Effector memory CD4-positive, alpha-beta T cell (primary cell): Measurements from ENCODE around the gene TRAPPC6A.
"Not testable (repeated sequence)": the region's sequence is repeated elsewhere in the genome, so short reads cannot be mapped to it uniquely, and the experiment has no call there.

Source experiments
- DNase-seq, 3 donors: peaks; one replicate each; pipeline ENCODE4 v3.0.0-alpha.2; 2020
- H3K27ac ChIP-seq: 2 replicates; pipeline ENCODE4 v1.7.0; 2013; ENCODE audit warnings: mild to moderate bottlenecking, low read length, moderate library complexity; ENCODE audit not compliant: insufficient read depth, poor library complexity, severe bottlenecking
- H3K27me3 ChIP-seq: replicated peaks from 2 replicates; pipeline ENCODE4 v1.7.0; 2013; ENCODE audit warnings: mild to moderate bottlenecking, low read length; ENCODE audit not compliant: insufficient read depth, control insufficient read depth, poor library complexity, severe bottlenecking
- H3K36me3 ChIP-seq: 2 replicates; pipeline ENCODE4 v1.7.0; 2013; ENCODE audit warnings: mild to moderate bottlenecking, low read length, moderate library complexity; ENCODE audit not compliant: control insufficient read depth, insufficient read depth
- H3K4me1 ChIP-seq: 2 replicates; pipeline ENCODE4 v1.7.0; 2013; ENCODE audit warnings: low read length, mild to moderate bottlenecking; ENCODE audit not compliant: control insufficient read depth, insufficient read depth, poor library complexity, severe bottlenecking
- H3K4me3 ChIP-seq: 2 replicates; pipeline ENCODE4 v1.7.0; 2013; ENCODE audit warnings: low read length, low read depth, mild to moderate bottlenecking; ENCODE audit not compliant: insufficient read depth, poor library complexity, severe bottlenecking
- H3K9me3 ChIP-seq: 2 replicates; pipeline ENCODE4 v1.7.0; 2013; ENCODE audit warnings: mild to moderate bottlenecking, low read length, moderate library complexity; ENCODE audit not compliant: control insufficient read depth

Gene TRAPPC6A

DNA sequence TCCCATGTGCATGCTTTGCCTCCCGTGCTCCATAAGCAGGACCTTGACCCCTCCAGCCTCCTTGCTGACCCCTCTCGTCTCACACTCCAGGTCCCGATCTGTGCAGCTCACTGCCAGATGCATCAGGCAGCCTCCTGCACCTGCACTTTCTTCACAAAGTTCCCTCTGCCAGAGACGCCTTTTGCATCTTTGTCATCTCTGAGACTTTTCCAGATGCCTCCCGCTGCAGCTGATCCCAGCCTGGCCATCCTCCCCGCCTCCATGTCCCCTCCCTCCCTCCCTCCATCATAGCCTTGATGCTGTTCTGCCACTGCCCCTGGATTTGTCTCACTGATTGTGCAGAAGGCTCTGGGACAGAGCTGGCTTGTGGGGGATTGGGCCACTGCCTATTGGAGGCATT is 55.2 kb downstream of the TRAPPC6A start:
- H3K27me3 ChIP-seq, result no peaks in the 10 kb centered on the region
- H3K4me1 ChIP-seq, result peaks cover 4% of the 10 kb centered on the region
- H3K4me3 ChIP-seq, result no peak overlapping the region
- H3K9me3 ChIP-seq, result no peaks in the 10 kb centered on the region
- H3K27ac ChIP-seq, result no peak overlapping the region
- DNase-seq, result no peak
- no peaks in the 10 kb centered on the region for H3K36me3 ChIP-seq

- H3K4me3 ChIP-seq, result no peak overlapping the region
- H3K9me3 ChIP-seq, result no peaks in the 10 kb centered on the region
- H3K27me3 ChIP-seq, result no peaks in the 10 kb centered on the region
- H3K36me3 ChIP-seq, result no peaks in the 10 kb centered on the region
- DNase-seq, result no peak
- no peak overlapping the region for H3K27ac ChIP-seq
- peaks cover 12% of the 10 kb centered on the region for H3K4me1 ChIP-seq
Observed at GRCh38 chr19:45121827-45122345, 56.2 kb downstream of the TRAPPC6A start.

GRCh38 chr19:45119582-45119981 is 58.5 kb downstream of the TRAPPC6A start:
- H3K36me3 ChIP-seq, result no peaks in the 10 kb centered on the region
- H3K27ac ChIP-seq, result no peak overlapping the region
- H3K9me3 ChIP-seq, result no peaks in the 10 kb centered on the region
- H3K4me3 ChIP-seq, result no peak overlapping the region
- H3K27me3 ChIP-seq, result no peaks in the 10 kb centered on the region
- peaks cover 16% of the 10 kb centered on the region for H3K4me1 ChIP-seq
- DNase-seq, result no peak

GRCh38 chr19:45118591-45119355 is 59.3 kb downstream of the TRAPPC6A start:
- not testable (repeated sequence) for DNase-seq, H3K27ac ChIP-seq, H3K27me3 ChIP-seq, H3K4me3 ChIP-seq, H3K9me3 ChIP-seq, H3K36me3 ChIP-seq
- H3K4me1 ChIP-seq, result peaks cover 16% of the 10 kb centered on the region

GRCh38 chr19:45118106-45118505 is 59.9 kb downstream of the TRAPPC6A start:
- Histone ChIP-seq H3K4me3 (no peak overlapping the region), H3K4me1 (peaks cover 16% of the 10 kb centered on the region), H3K27me3 (no peaks in the 10 kb centered on the region), H3K9me3 (no peaks in the 10 kb centered on the region), H3K36me3 (no peaks in the 10 kb centered on the region), H3K27ac (no peak overlapping the region)
- DNase-seq, result no peak

DNA sequence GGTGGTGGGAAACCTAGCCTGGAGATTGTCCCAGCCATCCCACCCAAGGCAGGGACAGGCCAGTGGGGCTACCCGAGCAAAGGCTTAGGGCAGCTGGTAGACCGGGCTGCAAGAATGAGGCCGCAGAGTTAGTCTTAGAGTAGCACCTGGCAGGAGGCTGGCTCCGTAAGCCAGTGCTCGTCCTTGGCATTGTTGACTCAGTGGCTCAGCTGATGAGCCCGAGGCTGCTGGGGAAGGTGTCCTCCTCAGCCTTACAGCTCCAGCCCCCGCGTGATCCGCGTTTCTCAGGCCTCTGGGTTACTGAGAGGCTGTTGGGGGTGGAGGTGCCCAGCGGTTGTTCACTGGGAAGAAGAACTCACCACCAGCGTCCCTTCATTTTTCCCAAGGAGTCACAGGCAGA is 60.4 kb downstream of the TRAPPC6A start:
- DNase-seq, result no peak
- H3K36me3 ChIP-seq, result no peaks in the 10 kb centered on the region
- H3K4me1 ChIP-seq, result peaks cover 16% of the 10 kb centered on the region
- H3K27me3 ChIP-seq, result no peaks in the 10 kb centered on the region
- no peaks in the 10 kb centered on the region for H3K9me3 ChIP-seq
- no peak overlapping the region for H3K27ac ChIP-seq
- peak overlapping the region; percentile 9 for H3K4me3 ChIP-seq

DNA sequence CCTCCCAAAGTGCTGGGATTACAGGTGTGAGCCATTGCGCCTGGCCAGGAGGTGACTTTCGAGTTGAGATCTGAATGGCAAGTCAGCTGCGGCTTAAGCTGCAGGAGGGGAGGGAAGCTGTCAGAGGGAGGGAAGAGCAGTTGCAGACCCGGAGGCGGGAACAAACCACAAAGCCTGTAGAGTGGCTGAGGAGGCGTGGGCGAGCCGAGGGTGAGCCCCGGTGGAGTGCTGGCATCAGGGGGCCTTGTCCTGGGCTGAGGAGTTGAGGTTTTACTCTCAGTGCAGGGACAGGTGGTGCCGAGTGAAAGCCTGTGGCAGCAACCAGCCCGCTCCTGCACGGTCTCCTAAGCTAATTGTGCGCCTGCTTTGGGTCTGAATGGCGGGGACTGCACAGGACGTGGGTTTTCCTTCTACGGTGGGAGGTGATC is 60.9 kb downstream of the TRAPPC6A start:
- no peaks in the 10 kb centered on the region for H3K36me3 ChIP-seq
- no peak for DNase-seq
- no peaks in the 10 kb centered on the region for H3K9me3 ChIP-seq
- peaks cover 16% of the 10 kb centered on the region for H3K4me1 ChIP-seq
- peak overlapping the region; percentile 9 for H3K4me3 ChIP-seq
- H3K27me3 ChIP-seq, result no peaks in the 10 kb centered on the region
- H3K27ac ChIP-seq, result no peak overlapping the region

- no peak for DNase-seq
- Histone ChIP-seq H3K9me3 (no peaks in the 10 kb centered on the region), H3K27me3 (no peaks in the 10 kb centered on the region), H3K4me1 (peaks cover 16% of the 10 kb centered on the region), H3K27ac (no peak overlapping the region), H3K4me3 (no peak overlapping the region), H3K36me3 (no peaks in the 10 kb centered on the region)
Observed at GRCh38 chr19:45115809-45116615, 62.0 kb downstream of the TRAPPC6A start.

GRCh38 chr19:45114116-45114515 is 63.9 kb downstream of the TRAPPC6A start:
- DNase-seq, result no peak
- Histone ChIP-seq H3K4me3 (no peak overlapping the region), H3K27me3 (no peaks in the 10 kb centered on the region), H3K9me3 (no peaks in the 10 kb centered on the region), H3K36me3 (no peaks in the 10 kb centered on the region), H3K27ac (no peak overlapping the region), H3K4me1 (peaks cover 16% of the 10 kb centered on the region)

DNA sequence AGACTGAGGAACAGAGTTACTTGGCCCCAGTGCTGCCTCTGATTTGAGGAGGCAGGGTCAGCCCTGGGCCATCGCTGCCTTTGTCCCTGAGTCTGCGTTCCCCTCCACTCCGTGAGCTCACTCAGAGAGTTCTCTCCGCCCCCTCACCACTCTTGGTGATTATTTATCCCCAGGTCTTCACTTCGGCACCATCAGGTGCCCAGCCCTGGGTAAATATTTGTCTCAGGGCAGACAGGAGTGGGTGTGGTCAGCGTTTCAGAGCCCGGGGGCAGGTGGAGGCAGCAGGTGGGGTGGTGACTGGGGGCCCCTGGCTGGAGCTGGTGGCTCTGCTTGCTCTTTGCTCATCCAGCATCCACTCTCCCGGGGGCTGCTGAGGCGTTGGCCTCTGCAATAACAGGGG is 64.4 kb downstream of the TRAPPC6A start:
- H3K9me3 ChIP-seq, result no peaks in the 10 kb centered on the region
- no peaks in the 10 kb centered on the region for H3K27me3 ChIP-seq
- peaks cover 16% of the 10 kb centered on the region for H3K4me1 ChIP-seq
- no peaks in the 10 kb centered on the region for H3K36me3 ChIP-seq
- no peak for DNase-seq
- H3K4me3 ChIP-seq, result no peak overlapping the region
- no peak overlapping the region for H3K27ac ChIP-seq
